ENCODE data around the gene SLC9A3. TPM values are rescaled to one million over a fixed set of nuclear protein-coding genes. Genes with fewer than 3 reads are reported as not detected.

The SLC9A3 gene
- total RNA-seq, 1 donor = 0.86 TPM

- DNase-seq (ENCODE audit: low read depth) = no peak
- no peak overlapping the region for H3K4me3 ChIP-seq (ENCODE audit: low read depth, low read length)
- TF ChIP-seq CTCF (IDR thresholded peaks at IDR 0.05; ENCODE audit: insufficient read depth, low read depth, low read length) = no peak
These were observed 8.9 kb downstream of the SLC9A3 start for GRCh38 chr5:515273-515836.

DNA sequence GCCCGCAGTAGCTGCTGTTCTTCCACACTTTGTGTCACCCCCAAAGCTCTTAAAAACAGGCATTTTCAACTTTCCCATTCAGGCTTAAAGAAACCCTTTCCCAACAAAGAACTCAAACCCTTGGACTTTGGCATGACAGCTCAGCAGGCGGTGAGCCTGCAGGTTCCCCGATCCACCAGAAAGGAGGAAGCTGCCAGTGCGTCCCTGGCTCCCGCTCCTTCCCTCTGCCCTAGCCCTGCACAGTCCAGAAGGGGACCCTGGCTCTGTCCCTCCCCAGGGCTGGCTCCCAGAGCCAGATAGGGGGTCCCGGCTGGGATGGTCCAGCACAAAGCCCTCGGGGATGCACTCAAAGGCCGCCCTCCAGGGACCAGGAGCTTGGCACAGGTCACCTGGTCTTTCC, 9.6 kb downstream of the SLC9A3 start:
- H3K4me3 ChIP-seq (ENCODE audit: low read depth, low read length) = no peak overlapping the region
- TF ChIP-seq CTCF (IDR thresholded peaks at IDR 0.05; ENCODE audit: insufficient read depth, low read depth, low read length) = no peak
- DNase-seq (ENCODE audit: low read depth) = no peak

DNA sequence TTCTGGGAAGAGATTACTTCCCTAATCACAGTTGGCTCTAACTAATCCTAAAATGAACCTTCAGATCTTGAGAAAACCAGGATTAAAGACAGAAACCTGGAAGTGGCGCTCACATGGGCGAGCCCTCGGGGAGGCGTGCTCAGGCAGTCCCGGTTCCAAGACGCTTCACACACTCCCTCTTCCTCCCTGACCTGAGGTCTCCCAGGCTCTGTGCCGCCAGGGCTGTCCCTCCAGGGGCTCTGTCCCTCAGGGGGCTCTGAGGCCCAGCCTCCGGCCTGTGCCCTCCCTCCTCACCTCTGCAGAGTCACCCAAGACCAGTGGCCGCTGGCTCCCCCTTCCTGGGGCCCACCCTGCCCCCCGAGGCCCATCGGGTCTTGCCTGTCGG, 10.2 kb downstream of the SLC9A3 start:
- no peak for TF ChIP-seq CTCF (IDR thresholded peaks at IDR 0.05; ENCODE audit: insufficient read depth, low read depth, low read length)
- no peak for DNase-seq (ENCODE audit: low read depth)
- H3K4me3 ChIP-seq (ENCODE audit: low read depth, low read length) = no peak overlapping the region

DNA sequence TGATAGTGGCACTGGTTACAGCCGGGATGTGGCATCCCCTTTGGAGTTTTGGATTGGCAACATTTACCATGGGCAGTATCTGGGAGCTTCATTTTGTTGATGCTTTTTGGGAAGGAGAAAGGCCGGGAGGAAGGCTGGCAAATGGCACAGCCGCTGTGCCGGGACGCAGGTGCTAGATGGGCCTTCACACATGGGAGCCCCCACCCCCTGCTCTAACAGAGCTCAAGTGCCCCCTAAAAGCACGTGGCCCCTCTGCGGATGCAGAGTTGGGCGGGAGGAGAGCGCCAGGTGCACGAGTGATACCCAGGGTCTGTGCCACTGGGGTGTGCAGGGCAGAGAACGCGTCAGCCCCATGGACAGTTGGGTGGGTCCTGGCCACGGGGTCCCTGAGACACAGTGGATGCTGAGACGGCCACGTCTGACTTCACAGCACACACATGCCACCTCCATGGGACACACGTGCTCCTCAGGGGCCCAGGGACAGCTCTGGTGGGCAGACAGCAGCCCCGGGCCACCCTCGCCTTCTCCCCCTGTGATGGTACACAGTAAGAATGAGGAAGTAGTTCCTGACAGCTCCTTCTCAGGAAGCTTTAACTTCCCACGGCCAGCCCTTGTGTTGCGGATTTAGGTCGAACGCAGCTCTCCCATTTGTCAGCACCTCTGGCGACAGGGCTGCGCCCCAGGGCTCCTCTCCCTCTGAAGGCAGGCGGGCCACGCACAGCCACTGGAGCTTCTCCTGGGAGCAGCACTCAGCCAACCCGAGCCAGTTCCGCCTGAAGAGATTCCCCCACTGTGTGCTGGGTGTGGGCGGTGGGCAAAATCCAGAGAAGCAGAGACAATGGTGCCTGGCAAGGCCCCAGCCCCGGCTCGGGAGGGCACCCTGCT, 10.8 kb downstream of the SLC9A3 start:
- no peak for DNase-seq (ENCODE audit: low read depth)
- no peak overlapping the region for H3K4me3 ChIP-seq (ENCODE audit: low read depth, low read length)
- no peak for TF ChIP-seq CTCF (IDR thresholded peaks at IDR 0.05; ENCODE audit: insufficient read depth, low read depth, low read length)

DNA sequence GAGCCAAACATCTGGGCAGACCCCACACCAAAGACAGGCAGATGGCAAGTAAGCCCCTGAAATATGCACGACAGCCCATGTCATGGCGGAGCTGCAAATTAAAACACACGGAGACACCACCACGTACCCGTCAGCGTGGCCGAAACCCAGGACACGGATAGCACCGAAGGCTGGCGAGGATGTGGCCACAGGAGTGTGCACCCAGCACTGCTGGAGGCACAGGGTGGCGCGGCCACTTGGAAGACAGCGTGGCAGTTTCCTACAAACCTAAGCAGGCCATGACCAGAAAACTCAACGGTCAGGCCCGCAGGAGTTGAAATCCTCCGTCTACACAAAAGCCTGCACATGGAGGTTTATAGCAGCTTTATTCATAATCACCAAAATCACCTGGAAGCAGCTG, 12.8 kb downstream of the SLC9A3 start:
- TF ChIP-seq CTCF (IDR thresholded peaks at IDR 0.05; ENCODE audit: insufficient read depth, low read depth, low read length) = no peak
- no peak for DNase-seq (ENCODE audit: low read depth)
- H3K4me3 ChIP-seq (ENCODE audit: low read depth, low read length) = no peak overlapping the region

DNA sequence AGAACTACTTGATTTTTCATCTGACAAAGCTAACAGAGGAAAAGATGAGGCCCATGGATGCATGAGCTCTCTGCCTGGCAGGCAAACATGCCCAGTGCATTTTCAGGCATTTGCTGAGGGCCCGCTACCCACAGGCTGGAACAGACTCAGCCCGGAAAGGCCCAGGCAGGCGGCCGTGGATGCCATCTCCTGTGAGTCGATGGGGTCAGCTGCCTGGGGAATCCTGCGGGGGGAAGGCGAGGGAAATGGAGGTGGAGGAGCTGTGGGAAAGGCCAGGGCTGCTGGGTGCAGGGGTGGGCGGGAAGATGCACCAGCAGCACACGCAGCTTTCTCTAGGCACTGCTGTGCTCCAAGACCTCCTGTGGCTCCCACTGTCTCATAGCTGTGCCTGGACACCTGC, 13.7 kb downstream of the SLC9A3 start:
- no peak for TF ChIP-seq CTCF (IDR thresholded peaks at IDR 0.05; ENCODE audit: insufficient read depth, low read depth, low read length)
- no peak overlapping the region for H3K4me3 ChIP-seq (ENCODE audit: low read depth, low read length)
- DNase-seq (ENCODE audit: low read depth) = no peak

Measured in fibroblast of villous mesenchyme (primary cell).